GM10248 (cell line): Measurements from ENCODE around the gene ATP2A1.

Experiments
- CTCF ChIA-PET: fragments of 300-600 bp; sonication (Branson Sonifier 250); formaldehyde crosslinking; extraction: SDS; loops from one replicate; lab custom pipeline; 2021; ENCODE audit warnings: antibody characterized with exemption; lab: Yijun Ruan, JAX
- POLR2A ChIA-PET: fragments of 350-650 bp; sonication (Branson Sonifier 250); formaldehyde crosslinking; extraction: SDS; loops from one replicate; lab custom pipeline; 2020; ENCODE audit warnings: antibody characterized with exemption; lab: Yijun Ruan, JAX
- DNase-seq: peaks from one replicate; pipeline ENCODE4 v3.0.0; 2012; ENCODE audit errors: extremely low spot score
- TF ChIP-seq, protein P1 (sequence below): IDR thresholded peaks from 2 replicates; pipeline ENCODE4 v1.5.1; 2012; ENCODE audit warnings: mild to moderate bottlenecking, low read depth; ENCODE audit errors: extremely low read depth, missing control alignments, control extremely low read depth

ATP2A1 gene

GRCh38 chr16:28839899-28840298 is 38.4 kb upstream of the ATP2A1 start:
- CTCF ChIA-PET = interaction anchor here (2.2 kb wide), 1 partner anchor 17 kb away, joined by 4 read pairs; the partner anchor contains the start of gene ATXN2L
- TF ChIP-seq, protein P1, sequence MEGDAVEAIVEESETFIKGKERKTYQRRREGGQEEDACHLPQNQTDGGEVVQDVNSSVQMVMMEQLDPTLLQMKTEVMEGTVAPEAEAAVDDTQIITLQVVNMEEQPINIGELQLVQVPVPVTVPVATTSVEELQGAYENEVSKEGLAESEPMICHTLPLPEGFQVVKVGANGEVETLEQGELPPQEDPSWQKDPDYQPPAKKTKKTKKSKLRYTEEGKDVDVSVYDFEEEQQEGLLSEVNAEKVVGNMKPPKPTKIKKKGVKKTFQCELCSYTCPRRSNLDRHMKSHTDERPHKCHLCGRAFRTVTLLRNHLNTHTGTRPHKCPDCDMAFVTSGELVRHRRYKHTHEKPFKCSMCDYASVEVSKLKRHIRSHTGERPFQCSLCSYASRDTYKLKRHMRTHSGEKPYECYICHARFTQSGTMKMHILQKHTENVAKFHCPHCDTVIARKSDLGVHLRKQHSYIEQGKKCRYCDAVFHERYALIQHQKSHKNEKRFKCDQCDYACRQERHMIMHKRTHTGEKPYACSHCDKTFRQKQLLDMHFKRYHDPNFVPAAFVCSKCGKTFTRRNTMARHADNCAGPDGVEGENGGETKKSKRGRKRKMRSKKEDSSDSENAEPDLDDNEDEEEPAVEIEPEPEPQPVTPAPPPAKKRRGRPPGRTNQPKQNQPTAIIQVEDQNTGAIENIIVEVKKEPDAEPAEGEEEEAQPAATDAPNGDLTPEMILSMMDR = no peak
- POLR2A ChIA-PET = interaction anchor here (0.7 to 1.4 kb wide), 2 partner anchors 9 to 13 kb away, joined by 5 read pairs; no protein-coding TSS in a partner anchor
- DNase-seq = no peak

DNA sequence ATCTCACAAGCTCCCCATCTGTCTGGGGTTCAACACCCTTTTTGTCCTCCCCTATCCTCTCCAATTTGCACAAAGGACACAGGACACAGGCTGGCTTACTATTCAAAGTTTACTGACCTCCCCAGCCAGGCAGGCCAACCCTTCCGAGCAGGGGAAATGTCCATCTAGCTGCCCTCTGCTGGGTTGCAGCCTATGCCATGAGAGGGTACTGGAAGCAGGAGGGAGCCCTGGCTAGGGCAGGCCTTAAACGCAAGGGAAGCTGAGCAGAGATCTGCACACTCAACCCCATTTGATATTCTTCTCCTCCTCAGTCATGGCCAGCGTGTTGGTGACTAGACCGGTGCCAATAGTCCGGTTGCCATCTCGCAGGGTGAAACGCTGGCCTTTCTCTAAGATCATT is 35.6 kb upstream of the ATP2A1 start:
- ChIA-PET POLR2A (interaction anchor here (0.8 to 1.4 kb wide), 2 partner anchors 19 to 20 kb away, joined by 3 to 4 read pairs; partner anchors contain the start of gene ATXN2L), CTCF (interaction anchor here (1.1 to 6.1 kb wide), 4 partner anchors 14 to 103 kb away, joined by 3 to 53 read pairs (median 4); no protein-coding TSS in a partner anchor)
- DNase-seq = no peak
- TF ChIP-seq, protein P1 = no peak

DNA sequence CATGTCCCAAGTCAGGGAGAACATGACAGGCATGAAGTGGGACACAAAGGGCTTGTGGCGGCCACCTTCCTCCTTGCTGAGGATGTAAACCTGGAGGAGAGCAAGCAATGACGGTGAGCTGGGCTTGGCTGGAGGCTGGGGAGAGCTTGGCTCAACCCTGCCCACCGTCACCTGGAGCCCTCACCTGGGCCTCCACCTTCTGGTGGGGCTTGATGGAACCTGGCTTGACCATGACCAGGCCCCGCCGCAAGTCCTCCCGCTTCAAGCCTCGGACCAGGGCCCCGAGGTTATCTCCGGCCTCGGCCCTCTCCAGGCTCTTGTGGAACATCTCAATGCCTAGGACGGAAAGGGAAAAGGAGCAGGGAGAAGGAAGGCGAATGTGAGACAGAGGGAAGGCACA is 34.5 kb upstream of the ATP2A1 start:
- no peak for DNase-seq
- POLR2A ChIA-PET = no interaction called here
- TF ChIP-seq, protein P1 = no peak
- CTCF ChIA-PET = interaction anchor here (5.6 to 6.1 kb wide), 2 partner anchors 19 to 102 kb away, joined by 48 to 53 read pairs; partner anchors contain the start of gene SH2B1

GRCh38 chr16:28844226-28844885 is 33.9 kb upstream of the ATP2A1 start:
- TF ChIP-seq, protein P1 = no peak
- CTCF ChIA-PET = interaction anchor here (1.4 to 6.1 kb wide), 4 partner anchors 10 to 102 kb away, joined by 5 to 53 read pairs (median 28); partner anchors contain the start of genes ATXN2L and SH2B1
- no peak for DNase-seq
- POLR2A ChIA-PET = interaction anchor here (0.6 kb wide), 1 partner anchor 827 kb away, joined by 4 read pairs; no protein-coding TSS in a partner anchor

DNA sequence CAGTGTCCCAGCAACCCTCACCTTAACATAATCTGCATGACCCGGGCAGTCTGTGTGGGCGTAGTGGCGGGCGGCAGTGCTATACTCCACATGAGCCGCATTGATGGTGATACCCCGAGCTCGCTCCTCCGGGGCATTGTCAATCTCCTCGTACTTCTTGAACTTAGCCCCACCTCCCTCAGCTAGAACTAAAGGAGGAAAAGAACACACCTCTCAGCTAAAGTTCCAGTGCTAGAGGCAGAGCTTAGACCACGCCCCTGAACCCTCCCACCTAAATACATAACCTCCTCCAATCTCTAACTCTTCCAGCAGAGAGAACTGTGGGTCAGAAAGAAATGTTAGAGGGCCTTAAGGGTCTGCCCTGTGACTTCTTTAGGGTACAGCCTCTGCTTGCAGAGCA is 33.0 kb upstream of the ATP2A1 start:
- TF ChIP-seq, protein P1 = no peak
- POLR2A ChIA-PET = interaction anchor here (0.6 kb wide), 1 partner anchor 826 kb away, joined by 4 read pairs; no protein-coding TSS in a partner anchor
- peak; percentile 42 for DNase-seq
- CTCF ChIA-PET = interaction anchor here (1.0 to 6.1 kb wide), 6 partner anchors 9 to 101 kb away, joined by 3 to 53 read pairs (median 8); partner anchors contain the start of genes ATXN2L, RABEP2 and SH2B1

DNA sequence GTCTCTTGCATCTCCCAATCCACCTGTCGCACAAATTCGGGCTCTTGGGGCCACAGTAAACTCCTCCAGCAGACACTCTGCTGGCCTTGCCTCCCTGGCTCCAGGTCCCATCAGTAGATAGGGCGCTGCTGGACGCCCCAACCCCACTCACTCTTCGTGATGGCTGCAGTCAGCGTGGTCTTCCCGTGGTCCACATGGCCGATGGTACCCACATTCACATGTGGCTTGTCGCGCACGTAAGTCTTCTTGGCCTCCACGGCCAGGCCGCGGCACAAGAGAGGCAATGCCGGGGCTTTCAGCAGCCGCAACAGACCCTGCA is 32.6 kb upstream of the ATP2A1 start:
- CTCF ChIA-PET = interaction anchor here (1.0 to 6.1 kb wide), 9 partner anchors 8 to 100 kb away, joined by 3 to 53 read pairs (median 8); partner anchors contain the start of genes ATXN2L, RABEP2 and SH2B1
- POLR2A ChIA-PET = interaction anchor here (0.5 to 1.2 kb wide), 3 partner anchors 17 to 94 kb away, joined by 3 to 6 read pairs (median 4); partner anchors contain the start of gene CD19
- TF ChIP-seq, protein P1 = no peak
- no peak for DNase-seq
